Activated B cell treated with CpG ODN at 0.5 μM for 24 hours (primary cell): ENCODE measurements around the gene RHOBTB3. TPM values are rescaled to one million over a fixed set of nuclear protein-coding genes. Genes with fewer than 3 reads are reported as not detected.

Source experiments
- ATAC-seq: fragments of 200-7000 bp; cut with Tn5 transposase; one replicate; pipeline ENCODE4 v1.10.0; 2021; ENCODE audit warnings: low read depth, mild to moderate bottlenecking, moderate library complexity
- CTCF ChIA-PET: fragments of 350-600 bp; sonication (Branson Sonifier 250); formaldehyde crosslinking; loops from one replicate; lab custom pipeline; 2021; ENCODE audit warnings: antibody characterized with exemption; lab: Charles Lee
- POLR2A ChIA-PET: fragments of 350-600 bp; sonication (Branson Sonifier 250); formaldehyde crosslinking; loops from one replicate; lab custom pipeline; 2021; ENCODE audit warnings: antibody characterized with exemption; lab: Charles Lee
- DNase-seq: peaks from one replicate; pipeline ENCODE4 v3.0.0; 2022
- H3K27ac Mint-ChIP-seq: one replicate; pipeline ENCODE4 v1.8.0; 2020; ENCODE audit warnings: mixed read lengths
- H3K27me3 Mint-ChIP-seq: one replicate; pipeline ENCODE4 v1.8.0; 2021; ENCODE audit warnings: mixed read lengths
- H3K36me3 Mint-ChIP-seq: one replicate; pipeline ENCODE4 v1.8.0; 2021; ENCODE audit warnings: low read depth, mixed read lengths
- H3K4me1 Mint-ChIP-seq: one replicate; pipeline ENCODE4 v1.8.0; 2021; ENCODE audit warnings: mixed read lengths
- H3K4me3 Mint-ChIP-seq: one replicate; pipeline ENCODE4 v1.8.0; 2020; ENCODE audit warnings: mild to moderate bottlenecking, mixed read lengths
- H3K9me3 Mint-ChIP-seq: one replicate; pipeline ENCODE4 v1.8.0; 2020; ENCODE audit warnings: mixed read lengths
- CTCF ChIP-seq: fragments of 200-600 bp; IDR thresholded peaks from one replicate; pipeline ENCODE4 v1.8.0; 2022; ENCODE audit warnings: antibody characterized with exemption, mild to moderate bottlenecking
- intact Hi-C: fragments of 100-400 bp; cut with micrococcal nuclease; formaldehyde crosslinking; loops from one replicate; pipeline ENCODE4 v1.15.1; 2024
- total RNA-seq: library from RNA; stranded (reverse); gene quantifications from 2 replicates; pipeline ENCODE4 v1.2.3, GENCODE V29; 2022

The RHOBTB3 gene
- total RNA-seq, 1 donor from 2014 or later = 3.3 TPM

DNA sequence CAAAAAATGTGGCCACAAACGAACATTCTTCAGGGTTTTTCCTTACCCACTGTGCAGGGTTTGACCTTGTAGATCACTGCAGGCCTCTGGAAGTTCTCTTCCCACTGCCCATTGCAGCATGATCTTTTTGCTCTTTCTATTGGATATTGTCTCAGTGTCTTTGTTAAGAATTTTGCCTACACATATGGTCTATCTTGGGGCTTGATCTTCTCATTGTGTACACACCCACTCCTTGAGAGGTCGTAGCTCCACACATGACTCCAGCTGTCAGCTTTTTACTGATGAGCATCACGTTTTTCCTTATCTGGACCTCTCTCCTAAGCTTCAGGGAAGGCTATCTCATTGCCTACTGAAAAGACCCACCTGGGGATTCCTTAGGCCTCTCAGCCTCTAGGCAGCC lies 94.4 kb downstream of the RHOBTB3 start:
- Mint-ChIP-seq H3K36me3 (peaks cover 13% of the 10 kb centered on the region), H3K4me1 (peaks cover 46% of the 10 kb centered on the region), H3K4me3 (no peak overlapping the region), H3K27me3 (no peaks in the 10 kb centered on the region), H3K9me3 (no peaks in the 10 kb centered on the region), H3K27ac (peak overlapping the region; percentile 48)
- ATAC-seq (no peak), DNase-seq (no peak)
- POLR2A ChIA-PET = interaction anchor here (10.1 kb wide), 1 partner anchor 12 kb away, joined by 233 read pairs; no protein-coding TSS in a partner anchor
- no peak for TF ChIP-seq CTCF
- intact Hi-C loops = loop anchor here (10.0 kb wide), 1 partner anchor 979 kb away; the partner anchor contains the start of gene ERAP1
- CTCF ChIA-PET = interaction anchor here (1.2 to 4.5 kb wide), 2 partner anchors 19 to 44 kb away, joined by 3 to 32 read pairs; no protein-coding TSS in a partner anchor

DNA sequence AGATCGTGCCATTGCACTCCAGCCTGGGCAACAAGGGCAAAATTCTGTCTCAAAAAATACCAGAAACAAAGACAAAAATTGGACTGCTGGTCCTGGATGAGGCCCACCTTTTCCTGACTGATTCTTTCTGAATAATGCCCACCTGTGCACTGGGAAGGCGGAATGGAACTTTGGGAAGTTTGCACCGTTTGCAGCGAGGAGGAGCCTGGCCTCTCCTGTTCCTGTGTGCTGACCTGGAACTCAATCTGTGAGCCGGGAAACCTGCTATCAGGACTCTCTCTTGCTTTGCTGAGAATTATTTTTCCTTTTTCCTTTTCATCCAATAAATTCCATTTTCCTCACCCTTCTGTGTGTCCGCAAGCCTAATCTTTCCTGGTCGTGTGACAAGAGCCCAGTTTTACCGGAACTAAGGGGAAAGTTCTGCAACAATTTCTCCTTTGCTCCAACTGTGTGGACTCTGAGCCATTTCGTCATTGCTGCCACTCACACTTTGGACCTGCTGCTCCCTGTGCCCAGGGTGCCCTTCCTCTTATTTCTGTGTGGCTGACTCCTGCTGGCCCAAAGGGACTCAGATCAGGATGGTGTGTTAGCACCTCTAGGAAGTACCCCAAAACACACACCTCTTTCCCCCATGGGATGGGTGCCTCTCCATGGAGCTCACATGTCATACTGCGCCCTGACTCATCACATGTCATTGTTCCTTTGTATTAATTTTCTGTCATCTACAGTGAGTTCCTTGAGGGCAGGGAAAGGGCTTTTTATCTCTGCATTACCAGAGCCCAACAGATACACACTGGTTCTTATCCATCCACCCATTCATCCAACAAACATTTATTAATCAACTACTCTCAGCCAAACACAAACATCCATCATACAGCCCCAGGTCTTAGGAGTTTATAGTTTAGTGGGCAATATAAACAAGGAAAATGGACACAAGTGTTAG lies 96.1 kb downstream of the RHOBTB3 start:
- intact Hi-C loops = loop anchor here (10.0 kb wide), 1 partner anchor 978 kb away; the partner anchor contains the start of gene ERAP1
- ChIA-PET POLR2A (interaction anchor here (1.4 kb wide), 1 partner anchor 19 kb away, joined by 3 read pairs; no protein-coding TSS in a partner anchor), CTCF (no interaction called here)
- Mint-ChIP-seq H3K9me3 (no peaks in the 10 kb centered on the region), H3K27me3 (no peaks in the 10 kb centered on the region), H3K27ac (peak overlapping the region; percentile 14), H3K4me1 (peaks cover 32% of the 10 kb centered on the region), H3K36me3 (peaks cover 4% of the 10 kb centered on the region), H3K4me3 (no peak overlapping the region)
- no peak for DNase-seq
- TF ChIP-seq CTCF = no peak
- ATAC-seq = no peak

GRCh38 chr5:95827892-95828246 lies 96.7 kb downstream of the RHOBTB3 start:
- Mint-ChIP-seq H3K9me3 (no peaks in the 10 kb centered on the region), H3K36me3 (no peaks in the 10 kb centered on the region), H3K27me3 (no peaks in the 10 kb centered on the region), H3K4me1 (peaks cover 34% of the 10 kb centered on the region), H3K4me3 (no peak overlapping the region), H3K27ac (no peak overlapping the region)
- intact Hi-C loops = loop anchor here (10.0 kb wide), 1 partner anchor 977 kb away; the partner anchor contains the start of gene ERAP1
- ChIA-PET CTCF (interaction anchor here (1.2 kb wide), 1 partner anchor 47 kb away, joined by 6 read pairs; no protein-coding TSS in a partner anchor), POLR2A (interaction anchor here (1.4 kb wide), 1 partner anchor 20 kb away, joined by 3 read pairs; no protein-coding TSS in a partner anchor)
- TF ChIP-seq CTCF = no peak
- ATAC-seq = no peak
- no peak for DNase-seq

- ChIA-PET POLR2A (interaction anchor here (3.1 kb wide), 1 partner anchor 9 kb away, joined by 31 read pairs; the partner anchor contains the start of gene GLRX), CTCF (no interaction called here)
- Mint-ChIP-seq H3K4me3 (no peak overlapping the region), H3K27me3 (no peaks in the 10 kb centered on the region), H3K36me3 (no peaks in the 10 kb centered on the region), H3K4me1 (peaks cover 30% of the 10 kb centered on the region), H3K27ac (no peak overlapping the region), H3K9me3 (no peaks in the 10 kb centered on the region)
- no peak for DNase-seq
- TF ChIP-seq CTCF = no peak
- no peak for ATAC-seq
- intact Hi-C loops = no loop called here
These were observed 99.1 kb downstream of the RHOBTB3 start for GRCh38 chr5:95830226-95830625.

DNA sequence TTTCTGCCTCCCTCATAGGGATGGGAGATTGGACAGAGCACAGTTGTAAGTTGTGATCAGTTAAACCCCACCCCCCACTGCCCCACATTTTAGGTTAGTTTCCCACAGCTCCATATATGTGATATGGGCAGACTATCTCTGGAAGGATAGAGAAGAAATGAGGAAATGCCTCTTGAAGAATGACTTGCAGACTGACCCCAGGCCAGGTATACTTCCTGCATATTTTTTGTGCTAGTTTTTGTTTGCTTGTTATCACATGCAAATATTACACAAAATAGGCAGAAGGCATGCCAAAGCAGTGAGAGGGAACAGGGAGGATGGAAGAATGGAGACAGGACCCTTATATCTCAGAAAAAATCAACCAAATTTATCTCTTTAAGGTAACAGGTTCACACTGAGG lies 101.5 kb downstream of the RHOBTB3 start:
- no peaks in the 10 kb centered on the region for H3K36me3 Mint-ChIP-seq
- no peak for TF ChIP-seq CTCF
- ChIA-PET CTCF (interaction anchor here (1.0 to 1.9 kb wide), 3 partner anchors 10 to 52 kb away, joined by 4 to 5 read pairs (median 5); partner anchors contain the start of gene GLRX), POLR2A (interaction anchor here (3.1 kb wide), 1 partner anchor 11 kb away, joined by 31 read pairs; the partner anchor contains the start of gene GLRX)
- H3K27ac Mint-ChIP-seq = no peak overlapping the region
- no peaks in the 10 kb centered on the region for H3K9me3 Mint-ChIP-seq
- ATAC-seq = no peak
- no peaks in the 10 kb centered on the region for H3K27me3 Mint-ChIP-seq
- intact Hi-C loops = no loop called here
- peaks cover 39% of the 10 kb centered on the region for H3K4me1 Mint-ChIP-seq
- no peak for DNase-seq
- H3K4me3 Mint-ChIP-seq = no peak overlapping the region
